Astrocyte of the cerebellum (primary cell): ENCODE measurements around the gene NEK3.
"Not testable (repeated sequence)": the region's sequence is repeated elsewhere in the genome, so short reads cannot be mapped to it uniquely, and the experiment has no call there.

Source experiments
- DNase-seq: peaks from one replicate; pipeline ENCODE4 v3.0.0-alpha.2; 2011; ENCODE audit warnings: low read depth
- H3K4me3 ChIP-seq: 2 replicates; pipeline ENCODE4 v1.5.1; 2011; ENCODE audit warnings: mild to moderate bottlenecking, low read depth, low read length, moderate library complexity
- in situ Hi-C: cut with HindIII; loops from 2 replicates; pipeline ENCODE4 v1.10.0; 2017; ENCODE audit warnings: low sequenced_read_pairs
- TF ChIP-seq, protein P1 (sequence below): IDR thresholded peaks from 2 replicates; pipeline ENCODE4 v1.5.1; 2012; ENCODE audit warnings: low read length, low read depth, moderate library complexity, mild to moderate bottlenecking; ENCODE audit errors: missing control alignments

Gene NEK3

DNA sequence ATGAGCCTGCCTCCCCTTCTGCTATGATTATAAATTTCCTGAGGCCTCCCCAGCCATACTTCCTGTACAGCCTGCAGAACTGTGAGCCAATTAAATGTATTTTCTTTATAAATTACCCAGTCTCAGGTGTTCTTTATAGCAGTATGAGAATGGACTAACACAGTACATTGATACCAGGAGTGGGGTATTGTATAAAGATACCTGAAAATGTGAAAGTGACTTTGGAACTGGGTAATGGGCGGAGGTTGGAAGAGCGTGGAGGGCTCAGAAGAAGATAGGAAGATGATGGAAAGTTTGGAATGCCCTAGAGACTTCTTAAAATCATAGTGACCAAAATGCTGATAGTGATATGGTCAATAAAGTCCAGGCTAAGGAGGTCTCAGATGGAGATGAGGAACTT lies 63.3 kb downstream of the NEK3 start:
- TF ChIP-seq, protein P1, sequence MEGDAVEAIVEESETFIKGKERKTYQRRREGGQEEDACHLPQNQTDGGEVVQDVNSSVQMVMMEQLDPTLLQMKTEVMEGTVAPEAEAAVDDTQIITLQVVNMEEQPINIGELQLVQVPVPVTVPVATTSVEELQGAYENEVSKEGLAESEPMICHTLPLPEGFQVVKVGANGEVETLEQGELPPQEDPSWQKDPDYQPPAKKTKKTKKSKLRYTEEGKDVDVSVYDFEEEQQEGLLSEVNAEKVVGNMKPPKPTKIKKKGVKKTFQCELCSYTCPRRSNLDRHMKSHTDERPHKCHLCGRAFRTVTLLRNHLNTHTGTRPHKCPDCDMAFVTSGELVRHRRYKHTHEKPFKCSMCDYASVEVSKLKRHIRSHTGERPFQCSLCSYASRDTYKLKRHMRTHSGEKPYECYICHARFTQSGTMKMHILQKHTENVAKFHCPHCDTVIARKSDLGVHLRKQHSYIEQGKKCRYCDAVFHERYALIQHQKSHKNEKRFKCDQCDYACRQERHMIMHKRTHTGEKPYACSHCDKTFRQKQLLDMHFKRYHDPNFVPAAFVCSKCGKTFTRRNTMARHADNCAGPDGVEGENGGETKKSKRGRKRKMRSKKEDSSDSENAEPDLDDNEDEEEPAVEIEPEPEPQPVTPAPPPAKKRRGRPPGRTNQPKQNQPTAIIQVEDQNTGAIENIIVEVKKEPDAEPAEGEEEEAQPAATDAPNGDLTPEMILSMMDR = no peak
- DNase-seq = no peak
- in situ Hi-C loops = no loop called here
- H3K4me3 ChIP-seq = no peak overlapping the region

GRCh38 chr13:52092087-52092486 lies 67.3 kb downstream of the NEK3 start:
- H3K4me3 ChIP-seq = no peak overlapping the region
- DNase-seq = no peak
- TF ChIP-seq, protein P1 = no peak
- in situ Hi-C loops = no loop called here

- DNase-seq = no peak
- TF ChIP-seq, protein P1 = no peak
- in situ Hi-C loops = no loop called here
- no peak overlapping the region for H3K4me3 ChIP-seq
These were observed 67.9 kb downstream of the NEK3 start for GRCh38 chr13:52091473-52091872.

- H3K4me3 ChIP-seq = no peak overlapping the region
- TF ChIP-seq, protein P1 = no peak
- DNase-seq = no peak
- in situ Hi-C loops = no loop called here
These were observed 74.0 kb downstream of the NEK3 start for GRCh38 chr13:52085421-52085820.

GRCh38 chr13:52084981-52085380 lies 74.4 kb downstream of the NEK3 start:
- H3K4me3 ChIP-seq, DNase-seq, in situ Hi-C loops: not testable (repeated sequence)
